GM18517 (cell line): ENCODE measurements around the gene SEMA5A.

Experiments
- ATAC-seq: cut with Tn5 transposase; IDR thresholded peaks from one replicate; pipeline ENCODE4 v1.9.1; 2021; ENCODE audit warnings: mild to moderate bottlenecking, moderate library complexity; ENCODE audit not compliant: unreplicated experiment

The SEMA5A gene

DNA sequence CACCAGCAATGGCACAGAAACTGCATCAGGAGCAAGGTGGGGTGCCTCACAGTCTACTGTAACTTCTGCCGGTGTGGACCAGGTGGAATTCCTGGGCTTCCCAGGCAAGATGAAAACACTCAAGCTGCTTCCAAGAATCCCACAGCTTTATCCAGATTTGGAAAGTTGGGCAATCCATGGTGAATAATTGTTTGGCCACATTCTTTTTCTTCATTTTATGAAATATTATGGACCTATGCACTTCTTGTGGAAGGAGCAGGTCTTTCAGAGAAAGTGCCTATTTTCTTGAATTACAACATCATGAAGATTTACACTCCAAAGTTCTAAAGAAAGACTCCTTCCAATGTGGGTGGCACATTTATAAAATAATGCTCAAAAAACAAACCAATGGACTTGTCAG lies 503.6 kb downstream of the SEMA5A start:
- no peak for ATAC-seq

DNA sequence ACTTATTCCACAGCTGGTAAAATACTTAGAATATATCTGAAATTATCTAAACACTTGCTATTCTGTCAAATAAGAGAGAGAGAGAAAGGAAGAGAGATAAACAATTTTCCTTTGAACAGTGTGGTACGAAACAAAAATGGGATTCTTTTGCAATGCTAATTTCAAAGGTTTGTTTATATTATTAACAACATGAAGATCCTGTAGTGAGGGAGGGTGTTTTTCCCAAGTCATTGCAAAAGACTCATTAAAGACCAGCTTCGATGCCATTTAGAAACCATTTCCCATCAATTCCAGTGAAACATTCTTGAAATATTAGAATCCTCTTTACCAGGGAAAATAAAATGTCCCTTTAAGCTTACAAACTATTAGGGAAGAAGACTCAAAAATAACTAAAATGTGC lies 505.4 kb downstream of the SEMA5A start:
- no peak for ATAC-seq

DNA sequence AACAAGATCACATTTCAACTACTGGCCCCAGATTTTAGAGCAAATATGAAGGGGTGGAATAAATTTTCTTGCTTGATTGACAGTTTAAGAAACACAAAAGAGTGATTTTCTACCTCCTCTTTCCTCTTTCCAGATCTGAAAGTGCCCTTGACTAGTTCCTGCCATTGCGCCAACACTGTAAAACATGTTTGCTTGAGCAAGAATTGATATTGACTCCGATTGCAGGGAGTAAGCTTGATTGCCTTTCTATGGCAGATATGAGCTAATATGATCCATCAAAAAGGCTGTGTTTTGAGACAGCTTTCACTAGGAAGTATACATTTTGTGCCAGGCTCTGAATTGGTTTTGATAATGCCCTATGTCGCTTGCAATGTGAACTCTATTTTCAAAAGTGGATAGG lies 508.8 kb downstream of the SEMA5A start:
- no peak for ATAC-seq

DNA sequence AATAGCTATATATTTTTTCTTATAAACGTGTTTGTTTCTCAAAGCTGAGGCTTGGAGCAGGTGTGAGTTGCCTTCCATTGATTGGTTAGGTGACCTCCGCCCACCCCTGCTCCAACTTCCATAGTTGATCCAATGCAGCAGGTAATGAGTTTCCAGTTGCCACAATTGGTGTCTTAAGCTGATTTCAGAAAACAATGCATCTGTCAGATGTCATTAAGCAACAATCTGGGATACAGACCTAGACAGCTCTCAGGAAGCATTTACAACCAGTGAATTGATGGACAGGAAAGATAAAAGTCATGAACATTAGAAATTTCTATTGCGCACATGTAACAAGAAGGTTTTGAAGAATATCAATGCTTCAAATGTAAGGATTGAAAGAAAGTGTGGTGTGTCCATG lies 510.5 kb downstream of the SEMA5A start:
- no peak for ATAC-seq

DNA sequence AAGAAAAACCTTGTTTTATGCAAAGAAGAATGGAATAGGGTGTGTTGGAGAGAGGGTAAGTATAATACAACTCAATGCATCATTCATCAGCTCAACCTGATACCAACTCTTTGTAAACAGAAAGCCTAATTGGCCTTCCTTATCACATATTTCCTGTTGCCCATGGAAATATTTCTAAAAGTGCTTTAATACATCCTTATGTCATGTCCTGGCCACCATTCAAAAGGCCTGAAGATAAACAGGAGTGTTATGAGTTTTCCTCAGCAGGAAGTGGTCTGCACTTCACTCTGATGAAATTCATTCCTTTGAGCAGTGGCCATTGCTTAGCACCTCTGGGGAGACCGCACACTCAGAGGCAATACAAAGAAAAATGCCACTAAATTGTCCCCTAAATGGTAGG lies 511.2 kb downstream of the SEMA5A start:
- no peak for ATAC-seq

DNA sequence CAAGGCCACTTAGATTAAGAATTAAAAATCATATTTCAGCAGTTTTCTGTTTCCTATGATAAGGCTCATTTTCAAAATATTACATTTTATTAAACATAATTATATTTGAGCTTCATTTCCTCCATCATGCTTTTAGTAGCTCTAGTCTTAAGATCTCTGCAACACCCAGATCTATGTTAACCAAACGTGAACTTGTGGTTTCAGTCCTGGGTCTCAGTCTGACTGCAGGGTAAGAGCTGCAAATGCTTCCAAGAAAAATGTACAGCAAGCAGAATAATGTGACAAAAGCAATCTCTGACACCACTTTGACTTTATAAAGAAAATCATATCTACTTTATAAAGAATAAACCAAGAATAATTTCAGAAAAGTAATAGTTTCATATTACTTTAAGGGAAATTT lies 512.4 kb downstream of the SEMA5A start:
- no peak for ATAC-seq

DNA sequence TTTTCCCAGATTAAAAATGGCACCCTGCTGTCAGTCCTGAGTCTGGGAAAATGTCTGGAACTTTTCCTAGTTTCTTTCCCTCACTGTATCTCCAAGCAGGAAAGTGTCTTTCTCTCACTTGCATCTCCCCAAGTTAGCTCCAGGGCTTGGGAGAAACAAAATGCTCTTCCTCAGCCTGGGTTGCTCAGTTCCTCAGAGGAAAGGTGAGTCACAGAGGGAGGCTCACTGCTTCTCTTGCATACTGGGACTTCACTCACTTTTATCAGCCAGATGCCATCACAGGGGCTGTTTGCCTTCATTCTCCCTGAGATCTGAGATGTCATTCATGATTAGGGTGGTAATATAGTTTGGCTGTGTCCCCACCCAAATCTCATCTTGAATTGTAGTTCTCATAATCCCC lies 519.9 kb downstream of the SEMA5A start:
- ATAC-seq = no peak

DNA sequence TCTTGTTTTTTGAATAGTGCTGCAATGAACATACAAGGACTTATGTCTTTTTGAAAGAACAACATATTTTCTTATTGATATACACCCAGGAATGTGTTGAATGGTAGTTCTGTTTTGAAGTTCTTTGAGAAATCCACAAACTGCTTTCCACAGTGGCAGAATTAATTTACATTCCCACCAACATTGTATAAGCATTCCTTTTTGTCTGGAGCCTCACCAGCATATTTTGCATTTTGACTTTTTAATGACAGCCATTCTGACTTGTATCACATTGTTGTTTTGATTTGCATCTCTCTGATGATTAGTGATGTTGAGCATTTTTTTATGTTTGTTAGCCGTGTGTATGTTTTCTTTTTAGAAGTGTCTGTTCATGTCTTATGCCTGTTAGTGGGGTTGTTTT lies 524.9 kb downstream of the SEMA5A start:
- no peak for ATAC-seq

DNA sequence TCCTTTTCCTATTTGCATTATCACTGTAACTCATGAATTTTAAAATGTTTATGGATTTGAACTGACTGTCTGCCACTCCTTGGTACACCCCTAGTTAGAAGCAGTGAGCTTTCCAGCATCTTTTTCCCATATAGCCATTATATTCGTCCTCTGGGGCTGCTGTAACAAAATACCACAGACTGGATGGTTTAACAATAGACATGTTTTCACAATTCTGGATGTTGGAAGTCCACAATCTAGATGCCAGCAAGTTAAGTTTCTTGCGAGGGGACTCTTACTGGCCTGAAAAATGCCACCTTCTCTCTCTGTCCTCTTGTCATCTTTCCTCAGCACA lies 530.0 kb downstream of the SEMA5A start:
- ATAC-seq = no peak

DNA sequence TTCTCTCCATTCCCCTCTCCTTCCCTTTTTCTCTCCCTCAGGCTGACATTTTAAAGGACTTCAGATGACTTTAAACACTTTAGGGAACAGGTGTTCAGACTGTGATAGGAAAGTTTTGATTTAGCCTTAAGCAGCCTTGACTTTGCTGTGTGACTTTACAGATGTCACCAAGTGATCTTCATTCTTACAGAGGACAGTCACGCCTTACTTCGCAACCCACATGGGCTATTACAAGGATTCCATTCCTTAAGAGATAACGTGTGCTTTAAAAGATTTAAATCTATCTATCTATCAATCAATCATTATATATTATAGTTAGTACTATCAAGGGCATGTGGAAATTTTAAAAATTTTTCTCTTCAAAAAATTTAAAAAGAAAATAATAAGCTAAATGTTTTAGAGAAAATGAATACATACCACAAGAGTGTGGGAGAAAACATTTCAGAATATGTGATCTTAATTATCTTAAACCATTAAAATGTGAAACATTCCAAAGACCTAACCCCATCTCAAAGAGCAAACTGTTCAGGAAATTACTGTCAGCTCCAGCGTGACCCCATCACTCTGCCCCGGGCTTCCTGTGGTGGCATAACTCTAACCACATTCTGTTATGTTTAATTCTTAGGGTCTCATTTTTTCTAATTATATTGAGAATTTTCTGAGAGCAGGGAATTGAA lies 530.5 kb downstream of the SEMA5A start:
- no peak for ATAC-seq

DNA sequence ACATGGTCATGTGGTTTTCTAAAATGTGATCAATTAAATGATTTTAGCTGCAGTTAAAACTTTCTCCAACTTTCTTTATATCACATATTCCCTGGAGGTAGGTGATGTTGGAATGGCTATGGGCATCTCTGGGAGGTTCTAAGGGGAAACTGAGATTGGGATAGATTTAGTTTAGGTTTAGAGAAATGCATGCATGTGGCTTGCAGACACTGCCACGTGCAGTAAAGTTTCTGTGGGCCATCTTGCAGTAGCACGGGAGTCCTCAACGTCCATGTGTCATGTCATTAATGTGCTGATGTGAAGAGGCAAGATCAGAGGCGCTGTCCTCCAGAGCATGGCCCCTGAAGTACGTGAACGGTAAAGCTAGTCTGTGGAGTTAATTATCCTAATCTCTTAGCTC lies 532.7 kb downstream of the SEMA5A start:
- no peak for ATAC-seq

DNA sequence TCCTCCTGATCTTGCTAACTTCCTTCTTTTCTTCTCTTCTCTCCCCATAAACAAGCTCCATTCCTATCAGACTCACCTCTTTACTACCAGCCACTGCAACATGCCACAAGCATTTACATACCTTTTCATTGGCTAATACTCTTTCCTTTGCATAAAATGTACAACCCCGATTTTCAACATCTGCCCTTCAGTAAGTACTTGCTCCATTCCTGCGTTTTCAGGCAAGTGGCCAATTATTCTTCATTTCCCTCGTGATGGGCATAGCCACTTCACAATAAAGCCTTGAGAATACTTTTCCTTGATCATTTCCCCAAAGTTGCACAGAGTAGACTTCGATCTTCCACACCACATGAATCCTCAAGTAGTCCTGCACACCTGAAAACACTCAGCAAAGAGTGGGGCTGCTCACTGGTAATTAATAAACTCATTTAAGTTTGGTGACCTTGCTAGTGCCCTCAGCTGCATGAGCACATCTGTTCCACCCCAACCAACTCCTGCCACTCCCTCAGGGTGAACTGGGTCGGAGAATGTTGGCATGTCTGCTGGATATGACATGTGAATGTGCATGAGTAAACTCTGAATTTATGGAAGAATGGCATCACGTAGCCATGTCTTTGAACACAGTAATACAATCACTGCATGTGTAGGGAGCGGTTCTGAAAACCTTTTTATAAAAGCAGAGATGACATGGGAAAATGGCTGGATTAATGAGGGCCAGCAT lies 535.8 kb downstream of the SEMA5A start:
- ATAC-seq = no peak

DNA sequence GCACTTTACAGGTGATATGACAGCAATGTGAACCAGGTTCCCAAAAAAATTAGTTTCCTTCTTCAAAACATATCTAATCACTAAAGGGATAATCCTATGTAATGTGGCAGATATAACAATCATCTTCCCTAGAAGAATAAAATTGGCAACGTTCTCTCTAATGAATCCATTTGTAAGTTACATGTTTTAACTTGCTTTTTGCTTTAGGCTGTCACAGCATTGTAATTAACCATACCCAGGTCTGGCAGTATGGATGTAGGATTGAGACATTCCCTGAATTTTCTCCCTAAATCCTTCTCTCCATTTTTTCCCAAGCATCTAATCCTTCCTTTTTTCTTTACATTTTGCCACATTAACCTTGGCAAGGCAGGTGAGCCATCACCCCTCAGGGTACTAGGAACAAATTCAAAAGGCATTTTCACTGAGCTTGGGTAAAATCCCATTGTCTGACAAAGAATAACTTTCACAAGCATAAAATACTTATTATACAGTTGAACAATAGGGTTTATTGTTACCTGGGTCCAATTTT lies 548.3 kb downstream of the SEMA5A start:
- no peak for ATAC-seq

DNA sequence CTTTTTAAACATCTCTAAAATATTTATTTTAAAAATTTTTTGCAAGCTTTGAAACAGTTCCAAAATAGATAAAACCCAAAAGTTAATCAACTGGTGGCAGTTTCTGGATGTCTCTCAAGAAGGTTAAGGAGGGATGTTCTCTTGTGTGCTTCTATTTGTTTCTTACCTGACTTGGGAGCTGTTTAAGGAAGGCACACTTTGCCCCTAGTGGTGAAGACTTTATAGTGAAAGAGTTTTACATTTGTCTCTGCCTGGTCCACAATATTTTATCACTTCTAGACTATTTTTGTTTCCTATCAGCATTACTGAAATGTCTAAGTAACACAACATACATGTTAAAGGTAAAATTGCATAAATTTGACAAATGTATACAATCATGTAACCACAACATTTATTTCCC lies 552.8 kb downstream of the SEMA5A start:
- ATAC-seq = peak; percentile 66
